B cell (primary cell): ENCODE data around the gene ANKRD33B. TPM values are rescaled to one million over a fixed set of nuclear protein-coding genes. Genes with fewer than 3 reads are reported as not detected.

Experiments used
- ATAC-seq: fragments of 200-7000 bp; cut with Tn5 transposase; one replicate; pipeline ENCODE4 v1.10.0; 2021; ENCODE audit warnings: low read depth, mild to moderate bottlenecking, moderate number of reproducible peaks, moderate library complexity
- CTCF ChIA-PET: fragments of 350-600 bp; sonication (Branson Sonifier 250); formaldehyde crosslinking; loops from one replicate; lab custom pipeline; 2021; ENCODE audit warnings: antibody characterized with exemption, inconsistent platforms; lab: Charles Lee
- POLR2A ChIA-PET: fragments of 350-600 bp; sonication (Branson Sonifier 250); formaldehyde crosslinking; loops from one replicate; lab custom pipeline; 2021; ENCODE audit warnings: antibody characterized with exemption; lab: Charles Lee
- DNase-seq: peaks from one replicate; pipeline ENCODE4 v3.0.0; 2013
- H2AFZ ChIP-seq: 2 replicates; pipeline ENCODE4 v1.6.1; 2012; ENCODE audit warnings: mild to moderate bottlenecking, low read depth, low read length; ENCODE audit not compliant: insufficient read depth, poor library complexity, severe bottlenecking
- H3K27ac ChIP-seq, 2 donors: 1 replicate in 1 of 2; 2 replicates in 1 of 2; pipeline ENCODE4 v1.5.1; 2012 to 2013; ENCODE audit warnings: low read length in 2 of 2, mild to moderate bottlenecking in 2 of 2, moderate library complexity in 1 of 2
- H3K27me3 ChIP-seq, 4 experiments: fragments of 200-600 bp in 1 of 4; sonication (generic) in 1 of 4; replicated peaks in 1 of 4; 1 replicate in 2 of 4; 2 replicates in 2 of 4; pipeline versions ENCODE4 v1.6.1 to v1.7.0; 2013 to 2016; ENCODE audit warnings: low read length in 3 of 4, mild to moderate bottlenecking in 2 of 4, mixed read lengths in 1 of 4, moderate library complexity in 1 of 4; ENCODE audit not compliant: insufficient read depth in 4 of 4, control insufficient read depth in 3 of 4; ENCODE audit errors: control extremely low read depth in 1 of 4
- H3K36me3 ChIP-seq, 2 experiments: replicated peaks in 1 of 2; 1 replicate in 1 of 2; 2 replicates in 1 of 2; pipeline versions ENCODE4 v1.6.1 to v1.7.1; 2013; ENCODE audit warnings: low read length in 1 of 2; ENCODE audit not compliant: insufficient read depth in 2 of 2, control insufficient read depth in 1 of 2; ENCODE audit errors: control extremely low read depth in 1 of 2, extremely low read depth in 1 of 2
- H3K4me1 ChIP-seq, 2 donors: fragments of 200-600 bp in 1 of 2; sonication (generic) in 1 of 2; 1 replicate in 1 of 2; 2 replicates in 1 of 2; pipeline versions ENCODE4 v1.5.1 to v1.6.1; 2013 to 2017; ENCODE audit warnings: low read length in 2 of 2; ENCODE audit not compliant: control insufficient read depth in 2 of 2, insufficient read depth in 2 of 2
- H3K4me2 ChIP-seq: replicated peaks from 2 replicates; pipeline ENCODE3; 2012; ENCODE audit warnings: mild to moderate bottlenecking, low read depth, low read length; ENCODE audit not compliant: poor library complexity, severe bottlenecking
- H3K4me3 ChIP-seq, 5 experiments: fragments of 200-600 bp in 1 of 5; sonication (generic) in 1 of 5; 1 replicate in 3 of 5; 2 replicates in 2 of 5; pipeline versions ENCODE4 v1.5.1 to v1.7.0; 2011 to 2016; ENCODE audit warnings: low read length in 4 of 5, mild to moderate bottlenecking in 4 of 5, low read depth in 2 of 5, control low read depth in 1 of 5, moderate library complexity in 1 of 5; ENCODE audit not compliant: insufficient read depth in 1 of 5; ENCODE audit errors: control extremely low read depth in 1 of 5, extremely low read depth in 1 of 5
- H3K79me2 ChIP-seq: fragments of 200-600 bp; sonication (generic); one replicate; pipeline ENCODE4 v1.6.0; 2016; ENCODE audit warnings: low read length; ENCODE audit not compliant: control insufficient read depth, insufficient read depth
- H3K9ac ChIP-seq: fragments of 200-600 bp; sonication (generic); 2 replicates; pipeline ENCODE4 v1.6.1; 2017; ENCODE audit warnings: mild to moderate bottlenecking, low read length, moderate library complexity
- H3K9me3 ChIP-seq, 3 donors: one replicate each; pipeline versions ENCODE4 v1.6.1 to v1.7.1; 2013; ENCODE audit warnings: low read length in 2 of 3; ENCODE audit not compliant: control insufficient read depth in 2 of 3, insufficient read depth in 1 of 3; ENCODE audit errors: control extremely low read depth in 1 of 3
- H4K20me1 ChIP-seq: 2 replicates; pipeline ENCODE4 v1.6.0; 2012; ENCODE audit warnings: mild to moderate bottlenecking, low read length; ENCODE audit not compliant: insufficient read depth, control insufficient read depth, poor library complexity, severe bottlenecking
- H3K27ac Mint-ChIP-seq: one replicate; pipeline ENCODE4 v1.8.0; 2021; ENCODE audit warnings: mixed read lengths
- H3K27me3 Mint-ChIP-seq: one replicate; pipeline ENCODE4 v1.8.0; 2021; ENCODE audit warnings: mixed read lengths
- H3K4me1 Mint-ChIP-seq: one replicate; pipeline ENCODE4 v1.8.0; 2021; ENCODE audit warnings: mixed read lengths
- H3K4me3 Mint-ChIP-seq: one replicate; pipeline ENCODE4 v1.8.0; 2021; ENCODE audit warnings: mixed read lengths
- H3K9me3 Mint-ChIP-seq: one replicate; pipeline ENCODE4 v1.8.0; 2022; ENCODE audit warnings: mixed read lengths; ENCODE audit not compliant: insufficient read depth
- CTCF ChIP-seq: fragments of 200-600 bp; IDR thresholded peaks from one replicate; pipeline ENCODE4 v1.8.0; 2022; ENCODE audit warnings: antibody characterized with exemption, mild to moderate bottlenecking
- EZH2 ChIP-seq: IDR thresholded peaks from 2 replicates; pipeline ENCODE4 v1.6.1; 2012; ENCODE audit warnings: borderline replicate concordance, low read depth, mild to moderate bottlenecking, moderate library complexity, low read length; ENCODE audit not compliant: insufficient read depth, poor library complexity, severe bottlenecking
- WGBS: methylation state at CpG from one replicate; pipeline ENCODE4 v1.1.5; 2013; ENCODE audit warnings: missing lambda C conversion rate; ENCODE audit not compliant: insufficient coverage; 5-methylcytosine and 5-hydroxymethylcytosine counted together
- intact Hi-C: fragments of 100-400 bp; cut with micrococcal nuclease; formaldehyde crosslinking; loops from one replicate; pipeline ENCODE4 v1.10.0; 2022
- polyA plus RNA-seq: library from polyadenylated mRNA; depleted of rRNA; stranded (reverse); fragments of >200 nt; gene quantifications from 2 replicates; pipeline ENCODE4 v1.2.3, GENCODE V29; 2012
- total RNA-seq, 2 donors: library from RNA; stranded (reverse); fragments of 120-200 nt in 1 of 2; gene quantifications; 1 replicate in 1 of 2; 2 replicates in 1 of 2; pipeline versions ENCODE4 v1.2.3 to v1.2.4, GENCODE V29; 2013 to 2022

ANKRD33B gene
- total and polyA plus RNA-seq, 2 donors (not counting 1 experiment from before 2014, with no cell fraction given): 2.9 to 23.4 TPM

- no peak overlapping the region for H3K9ac ChIP-seq
- TF ChIP-seq CTCF (no peak), EZH2 (no peak)
- H3K4me1 Mint-ChIP-seq: peaks cover 52% of the 10 kb centered on the region
- peaks cover 36 to 45% of the 10 kb centered on the region in 2 donors for H3K4me1 ChIP-seq
- H3K4me2 ChIP-seq: no peak overlapping the region
- H3K4me3 ChIP-seq: no peak overlapping the region
- no peaks in the 10 kb centered on the region for H3K27me3 Mint-ChIP-seq
- WGBS: 100% methylated on average over 2 of the region's 7 CpGs
- H3K27me3 ChIP-seq: no peaks in the 10 kb centered on the region
- H4K20me1 ChIP-seq: no peaks in the 10 kb centered on the region
- no peak for ATAC-seq
- ChIA-PET POLR2A (no interaction called here), CTCF (interaction anchor here (0.5 to 3.4 kb wide), 5 partner anchors 17 to 107 kb away, joined by 3 to 25 read pairs (median 4); no protein-coding TSS in a partner anchor)
- H3K27ac ChIP-seq: no peak overlapping the region
- no peaks in the 10 kb centered on the region for H3K9me3 Mint-ChIP-seq
- H3K79me2 ChIP-seq: peaks cover 5% of the 10 kb centered on the region
- H2AFZ ChIP-seq: no peak overlapping the region
- no peak overlapping the region for H3K27ac Mint-ChIP-seq
- peaks cover 0 to 12% (median 0%) of the 10 kb centered on the region in 3 donors for H3K9me3 ChIP-seq
- no peak for DNase-seq
- H3K36me3 ChIP-seq: no peaks in the 10 kb centered on the region
- no peak overlapping the region for H3K4me3 Mint-ChIP-seq
- intact Hi-C loops: loop anchor here (5.0 kb wide), 2 partner anchors 53 to 118 kb away; partner anchors contain the start of gene ROPN1L
Measured at GRCh38 chr5:10559871-10560270, 4.0 kb upstream of the ANKRD33B start.
